Measurements from ENCODE around the gene KRTAP16-1.

KRTAP16-1 gene

GRCh38 chr17:41302981-41303380, 6.1 kb downstream of the KRTAP16-1 start:
- Histone ChIP-seq H3K9me3 (ENCODE audit: control insufficient read depth in 2 of 2, low read length in 2 of 2) (no peaks in the 10 kb centered on the region), H3K27me3 (ENCODE audit: control insufficient read depth in 2 of 2, insufficient read depth in 2 of 2, low read length in 2 of 2) (peaks cover 0 to under 1% of the 10 kb centered on the region in 2 donors)

GRCh38 chr17:41301916-41302901, 6.9 kb downstream of the KRTAP16-1 start, which contains the start of gene KRTAP29-1:
KRTAP29-1 (minus strand) TSS chr17:41302851; CDS start chr17:41302851, 0 bp downstream.
- Histone ChIP-seq H3K36me3 (ENCODE audit: control insufficient read depth in 2 of 2, insufficient read depth in 2 of 2, low read length in 2 of 2) (no peaks in the 10 kb centered on the region), H3K4me3 (ENCODE audit: low read length in 2 of 2) (no peak within 1 kb of the TSS), H3K27me3 (ENCODE audit: control insufficient read depth in 2 of 2, insufficient read depth in 2 of 2, low read length in 2 of 2) (no peaks in the 10 kb centered on the region), H3K27ac (ENCODE audit: low read depth in 2 of 2, low read length in 2 of 2) (no peak within 1 kb of the TSS), H3K9ac (ENCODE audit: low read depth in 1 of 2, low read length in 2 of 2) (no peak within 1 kb of the TSS), H3K4me1 (ENCODE audit: control insufficient read depth in 2 of 2, insufficient read depth in 2 of 2, low read length in 2 of 2) (no peaks in the 10 kb centered on the region), H3K9me3 (ENCODE audit: control insufficient read depth in 2 of 2, low read length in 2 of 2) (no peaks in the 10 kb centered on the region)

More at GRCh38 chr17:41302981-41303380, 6.1 kb downstream of the KRTAP16-1 start:
- H3K36me3 ChIP-seq (ENCODE audit: control insufficient read depth in 2 of 2, insufficient read depth in 2 of 2, low read length in 2 of 2), result no peaks in the 10 kb centered on the region
- no peak overlapping the region for H3K9ac ChIP-seq (ENCODE audit: low read depth in 1 of 2, low read length in 2 of 2)
- no peak overlapping the region for H3K27ac ChIP-seq (ENCODE audit: low read depth in 2 of 2, low read length in 2 of 2)
- H3K4me1 ChIP-seq (ENCODE audit: control insufficient read depth in 2 of 2, insufficient read depth in 2 of 2, low read length in 2 of 2), result no peaks in the 10 kb centered on the region
- H3K4me3 ChIP-seq (ENCODE audit: low read length in 2 of 2), result no peak overlapping the region

GRCh38 chr17:41301204-41301790, 7.8 kb downstream of the KRTAP16-1 start:
- no peaks in the 10 kb centered on the region for H3K27me3 ChIP-seq (ENCODE audit: control insufficient read depth in 2 of 2, insufficient read depth in 2 of 2, low read length in 2 of 2)
- H3K4me3 ChIP-seq (ENCODE audit: low read length in 2 of 2), result no peak overlapping the region
- H3K36me3 ChIP-seq (ENCODE audit: control insufficient read depth in 2 of 2, insufficient read depth in 2 of 2, low read length in 2 of 2), result no peaks in the 10 kb centered on the region
- H3K27ac ChIP-seq (ENCODE audit: low read depth in 2 of 2, low read length in 2 of 2), result no peak overlapping the region
- no peaks in the 10 kb centered on the region for H3K9me3 ChIP-seq (ENCODE audit: control insufficient read depth in 2 of 2, low read length in 2 of 2)
- no peak overlapping the region for H3K9ac ChIP-seq (ENCODE audit: low read depth in 1 of 2, low read length in 2 of 2)
- H3K4me1 ChIP-seq (ENCODE audit: control insufficient read depth in 2 of 2, insufficient read depth in 2 of 2, low read length in 2 of 2), result no peaks in the 10 kb centered on the region

- peaks cover 0 to 2% of the 10 kb centered on the region in 2 donors for H3K27me3 ChIP-seq (ENCODE audit: control insufficient read depth in 2 of 2, insufficient read depth in 2 of 2, low read length in 2 of 2)
- no peak overlapping the region for H3K9ac ChIP-seq (ENCODE audit: low read depth in 1 of 2, low read length in 2 of 2)
Measured at GRCh38 chr17:41298458-41299135, 10.5 kb downstream of the KRTAP16-1 start.

GRCh38 chr17:41296846-41297245, 12.3 kb downstream of the KRTAP16-1 start:
- Histone ChIP-seq H3K4me1 (ENCODE audit: control insufficient read depth in 2 of 2, insufficient read depth in 2 of 2, low read length in 2 of 2) (no peaks in the 10 kb centered on the region), H3K27ac (ENCODE audit: low read depth in 2 of 2, low read length in 2 of 2) (no peak overlapping the region), H3K9ac (ENCODE audit: low read depth in 1 of 2, low read length in 2 of 2) (no peak overlapping the region), H3K27me3 (ENCODE audit: control insufficient read depth in 2 of 2, insufficient read depth in 2 of 2, low read length in 2 of 2) (peaks cover 0 to 2% of the 10 kb centered on the region in 2 donors), H3K4me3 (ENCODE audit: low read length in 2 of 2) (no peak overlapping the region), H3K36me3 (ENCODE audit: control insufficient read depth in 2 of 2, insufficient read depth in 2 of 2, low read length in 2 of 2) (no peaks in the 10 kb centered on the region), H3K9me3 (ENCODE audit: control insufficient read depth in 2 of 2, low read length in 2 of 2) (no peaks in the 10 kb centered on the region)

More at GRCh38 chr17:41298458-41299135, 10.5 kb downstream of the KRTAP16-1 start:
- Histone ChIP-seq H3K4me3 (ENCODE audit: low read length in 2 of 2) (no peak overlapping the region), H3K4me1 (ENCODE audit: control insufficient read depth in 2 of 2, insufficient read depth in 2 of 2, low read length in 2 of 2) (no peaks in the 10 kb centered on the region), H3K9me3 (ENCODE audit: control insufficient read depth in 2 of 2, low read length in 2 of 2) (no peaks in the 10 kb centered on the region), H3K27ac (ENCODE audit: low read depth in 2 of 2, low read length in 2 of 2) (no peak overlapping the region), H3K36me3 (ENCODE audit: control insufficient read depth in 2 of 2, insufficient read depth in 2 of 2, low read length in 2 of 2) (no peaks in the 10 kb centered on the region)

GRCh38 chr17:41294016-41294415, 15.1 kb downstream of the KRTAP16-1 start:
- H3K4me1 ChIP-seq (ENCODE audit: control insufficient read depth in 2 of 2, insufficient read depth in 2 of 2, low read length in 2 of 2), result no peaks in the 10 kb centered on the region
- no peaks in the 10 kb centered on the region for H3K36me3 ChIP-seq (ENCODE audit: control insufficient read depth in 2 of 2, insufficient read depth in 2 of 2, low read length in 2 of 2)
- H3K9ac ChIP-seq (ENCODE audit: low read depth in 1 of 2, low read length in 2 of 2), result no peak overlapping the region

GRCh38 chr17:41287050-41287449, 22.1 kb downstream of the KRTAP16-1 start:
- Histone ChIP-seq H3K27ac (ENCODE audit: low read depth in 2 of 2, low read length in 2 of 2) (no peak overlapping the region), H3K9me3 (ENCODE audit: control insufficient read depth in 2 of 2, low read length in 2 of 2) (no peaks in the 10 kb centered on the region), H3K4me3 (ENCODE audit: low read length in 2 of 2) (no peak overlapping the region), H3K4me1 (ENCODE audit: control insufficient read depth in 2 of 2, insufficient read depth in 2 of 2, low read length in 2 of 2) (no peaks in the 10 kb centered on the region), H3K9ac (ENCODE audit: low read depth in 1 of 2, low read length in 2 of 2) (no peak overlapping the region), H3K36me3 (ENCODE audit: control insufficient read depth in 2 of 2, insufficient read depth in 2 of 2, low read length in 2 of 2) (no peaks in the 10 kb centered on the region), H3K27me3 (ENCODE audit: control insufficient read depth in 2 of 2, insufficient read depth in 2 of 2, low read length in 2 of 2) (peaks cover 0 to 6% of the 10 kb centered on the region in 2 donors)

More at GRCh38 chr17:41294016-41294415, 15.1 kb downstream of the KRTAP16-1 start:
- peaks cover 0 to 6% of the 10 kb centered on the region in 2 donors for H3K27me3 ChIP-seq (ENCODE audit: control insufficient read depth in 2 of 2, insufficient read depth in 2 of 2, low read length in 2 of 2)
- H3K4me3 ChIP-seq (ENCODE audit: low read length in 2 of 2), result no peak overlapping the region
- H3K9me3 ChIP-seq (ENCODE audit: control insufficient read depth in 2 of 2, low read length in 2 of 2), result no peaks in the 10 kb centered on the region
- H3K27ac ChIP-seq (ENCODE audit: low read depth in 2 of 2, low read length in 2 of 2), result no peak overlapping the region

- no peaks in the 10 kb centered on the region for H3K4me1 ChIP-seq (ENCODE audit: control insufficient read depth in 2 of 2, insufficient read depth in 2 of 2, low read length in 2 of 2)
- H3K27me3 ChIP-seq (ENCODE audit: control insufficient read depth in 2 of 2, insufficient read depth in 2 of 2, low read length in 2 of 2), result peaks cover 0 to 2% of the 10 kb centered on the region in 2 donors
- no peaks in the 10 kb centered on the region for H3K9me3 ChIP-seq (ENCODE audit: control insufficient read depth in 2 of 2, low read length in 2 of 2)
- no peaks in the 10 kb centered on the region for H3K36me3 ChIP-seq (ENCODE audit: control insufficient read depth in 2 of 2, insufficient read depth in 2 of 2, low read length in 2 of 2)
- H3K4me3 ChIP-seq (ENCODE audit: low read length in 2 of 2), result no peak overlapping the region
- H3K27ac ChIP-seq (ENCODE audit: low read depth in 2 of 2, low read length in 2 of 2), result no peak overlapping the region
- H3K9ac ChIP-seq (ENCODE audit: low read depth in 1 of 2, low read length in 2 of 2), result no peak overlapping the region
Measured at GRCh38 chr17:41284546-41284945, 24.6 kb downstream of the KRTAP16-1 start.

GRCh38 chr17:41284043-41284442, 25.1 kb downstream of the KRTAP16-1 start:
- H3K27ac ChIP-seq (ENCODE audit: low read depth in 2 of 2, low read length in 2 of 2), result no peak overlapping the region
- H3K9ac ChIP-seq (ENCODE audit: low read depth in 1 of 2, low read length in 2 of 2), result no peak overlapping the region
- no peak overlapping the region for H3K4me3 ChIP-seq (ENCODE audit: low read length in 2 of 2)
- no peaks in the 10 kb centered on the region for H3K4me1 ChIP-seq (ENCODE audit: control insufficient read depth in 2 of 2, insufficient read depth in 2 of 2, low read length in 2 of 2)
- no peaks in the 10 kb centered on the region for H3K36me3 ChIP-seq (ENCODE audit: control insufficient read depth in 2 of 2, insufficient read depth in 2 of 2, low read length in 2 of 2)
- peaks cover 0 to 2% of the 10 kb centered on the region in 2 donors for H3K27me3 ChIP-seq (ENCODE audit: control insufficient read depth in 2 of 2, insufficient read depth in 2 of 2, low read length in 2 of 2)
- H3K9me3 ChIP-seq (ENCODE audit: control insufficient read depth in 2 of 2, low read length in 2 of 2), result no peaks in the 10 kb centered on the region
